GM21737 (cell line): ENCODE results near the gene KIF12.
"Not testable (repeated sequence)": the region's sequence is repeated elsewhere in the genome, so short reads cannot be mapped to it uniquely, and the experiment has no call there.

Experiments
- ATAC-seq: cut with Tn5 transposase; IDR thresholded peaks from one replicate; pipeline ENCODE4 v1.9.1; 2021; ENCODE audit warnings: mild to moderate bottlenecking, moderate library complexity; ENCODE audit not compliant: unreplicated experiment

The KIF12 gene

DNA sequence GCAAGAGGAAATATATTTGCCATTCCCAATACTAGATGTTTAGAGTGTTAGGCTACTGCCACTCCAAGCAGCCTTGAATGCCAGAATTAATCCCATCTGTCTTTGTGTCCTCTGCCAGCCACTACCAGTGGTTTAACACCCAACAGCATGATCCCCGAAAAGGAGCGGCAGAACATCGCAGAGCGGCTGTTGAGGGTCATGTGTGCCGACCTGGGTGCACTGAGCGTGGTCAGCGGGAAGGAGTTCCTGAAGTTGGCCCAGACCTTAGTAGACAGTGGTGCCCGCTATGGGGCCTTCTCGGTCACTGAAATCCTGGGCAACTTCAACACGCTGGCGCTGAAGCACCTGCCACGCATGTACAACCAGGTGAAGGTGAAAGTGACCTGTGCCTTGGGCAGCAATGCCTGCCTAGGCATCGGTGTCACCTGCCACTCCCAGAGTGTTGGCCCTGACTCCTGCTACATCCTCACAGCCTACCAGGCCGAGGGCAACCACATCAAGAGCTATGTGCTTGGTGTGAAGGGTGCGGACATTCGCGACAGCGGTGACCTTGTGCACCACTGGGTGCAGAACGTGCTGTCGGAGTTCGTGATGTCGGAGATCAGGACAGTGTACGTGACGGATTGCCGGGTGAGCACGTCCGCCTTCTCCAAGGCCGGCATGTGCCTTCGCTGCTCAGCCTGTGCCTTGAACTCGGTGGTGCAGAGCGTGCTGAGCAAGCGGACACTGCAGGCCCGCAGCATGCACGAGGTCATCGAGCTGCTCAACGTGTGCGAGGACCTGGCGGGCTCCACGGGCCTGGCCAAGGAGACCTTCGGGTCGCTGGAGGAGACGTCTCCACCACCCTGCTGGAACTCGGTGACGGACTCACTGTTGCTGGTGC lies 50.3 kb downstream of the KIF12 start:
- no peak for ATAC-seq

DNA sequence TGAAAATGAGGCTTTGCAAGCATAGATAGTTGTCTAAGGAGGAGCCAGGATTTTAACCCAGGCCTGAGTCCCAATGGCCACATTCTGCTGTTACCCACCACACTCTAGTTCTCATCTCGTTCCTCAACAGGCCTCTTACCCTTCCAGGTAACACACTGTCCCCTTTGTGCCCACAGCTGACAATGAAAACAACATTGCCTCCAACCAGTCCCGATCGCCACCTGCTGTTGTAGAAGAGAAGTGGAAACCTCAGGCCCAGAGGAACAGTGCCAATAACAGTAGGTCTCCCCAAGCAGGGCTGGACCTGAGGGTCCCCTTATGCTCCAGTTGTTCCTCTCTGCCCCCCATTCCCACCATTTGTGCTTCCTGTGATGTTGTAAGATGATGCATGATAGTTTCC lies 51.4 kb downstream of the KIF12 start:
- no peak for ATAC-seq

DNA sequence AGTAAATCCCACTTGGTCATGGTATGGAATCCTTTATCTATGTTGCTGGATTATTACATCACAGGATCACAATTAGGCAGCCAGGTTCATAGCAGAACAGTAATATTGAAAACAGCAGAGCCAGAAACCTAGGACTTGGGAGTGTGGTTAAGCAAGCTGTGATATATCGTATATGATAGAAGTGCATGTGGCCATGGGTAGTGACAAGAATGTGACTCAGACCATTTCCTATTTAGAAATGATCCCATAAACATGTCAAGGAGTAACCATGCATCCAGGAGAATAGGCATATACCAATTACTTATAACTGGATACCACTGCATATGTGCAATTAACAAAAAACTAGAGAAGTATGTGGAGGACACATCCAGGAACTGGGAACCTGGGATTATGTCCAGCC lies 52.2 kb downstream of the KIF12 start:
- ATAC-seq = no peak

DNA sequence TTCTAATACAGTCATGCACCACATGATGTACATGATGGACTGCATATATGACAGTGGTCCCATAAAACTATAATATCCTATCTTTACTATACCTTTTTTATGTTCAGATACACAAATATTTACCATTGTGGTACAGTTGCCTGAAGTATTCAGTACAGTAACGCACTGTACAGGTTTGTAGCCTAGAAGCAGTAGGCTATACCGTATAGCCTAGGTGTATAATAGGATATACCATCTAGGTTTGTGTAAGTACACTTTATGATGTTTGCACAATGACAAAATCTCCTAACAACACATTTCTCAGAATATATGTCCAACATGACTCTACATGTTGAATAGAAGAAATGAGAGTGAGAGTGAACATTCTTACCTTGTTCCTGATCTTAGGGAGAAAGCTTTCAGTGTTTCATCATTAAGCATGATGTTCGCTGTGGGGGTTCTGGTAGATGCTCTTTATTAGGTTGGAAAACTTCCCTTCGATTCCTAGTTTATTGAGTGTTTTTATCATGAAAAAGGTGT lies 52.8 kb downstream of the KIF12 start:
- no peak for ATAC-seq

DNA sequence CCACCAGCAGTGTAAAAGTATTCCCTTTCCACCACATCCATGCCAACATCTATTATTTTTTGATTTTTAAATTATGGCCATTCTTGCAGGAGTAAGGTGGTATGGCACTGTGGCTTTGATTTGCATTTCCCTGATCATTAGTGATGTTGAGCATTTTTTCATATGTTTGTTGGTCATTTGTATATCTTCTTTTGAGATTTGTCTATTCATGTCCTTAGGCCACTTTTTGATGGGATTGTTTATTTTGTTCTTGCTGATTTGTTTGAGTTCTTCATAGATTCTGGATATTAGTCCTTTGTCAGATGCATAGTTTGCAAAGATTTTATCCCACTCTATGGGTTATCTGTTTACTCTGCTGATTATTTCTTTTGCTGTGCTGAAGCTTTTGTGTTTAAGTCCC lies 55.4 kb downstream of the KIF12 start:
- not testable (repeated sequence) for ATAC-seq
